Measurements from ENCODE around the gene GSC2. TPM values are rescaled to one million over a fixed set of nuclear protein-coding genes. Genes with fewer than 3 reads are reported as not detected.

The GSC2 gene
- total RNA-seq, 1 donor from 2014 or later: not detected

- no peak for DNase-seq
Observed at GRCh38 chr22:19152942-19153883, 3.1 kb upstream of the GSC2 start.

GRCh38 chr22:19151329-19152191 is 1.5 kb upstream of the GSC2 start:
- DNase-seq: no peak

- no peak for DNase-seq
Observed at GRCh38 chr22:19150482-19151328, 613 bp upstream of the GSC2 start.

GRCh38 chr22:19149047-19149883 is 827 bp downstream of the GSC2 start:
- DNase-seq: no peak

- DNase-seq: no peak
Observed at GRCh38 chr22:19148417-19149046, 1.6 kb downstream of the GSC2 start.

GRCh38 chr22:19147195-19147780 is 2.8 kb downstream of the GSC2 start:
- DNase-seq: no peak

GRCh38 chr22:19146215-19146968 is 3.7 kb downstream of the GSC2 start:
- DNase-seq: no peak

- DNase-seq: no peak
Observed at GRCh38 chr22:19143967-19144400, 6.1 kb downstream of the GSC2 start.

GRCh38 chr22:19143212-19143611 is 6.9 kb downstream of the GSC2 start:
- no peak for DNase-seq

- no peak for DNase-seq
Observed at GRCh38 chr22:19142394-19142793, 7.7 kb downstream of the GSC2 start.

GRCh38 chr22:19139974-19140373 is 10.1 kb downstream of the GSC2 start:
- no peak for DNase-seq

GRCh38 chr22:19139001-19139356 is 11.1 kb downstream of the GSC2 start:
- no peak for DNase-seq

- DNase-seq: no peak
Observed at GRCh38 chr22:19138217-19139000, 11.7 kb downstream of the GSC2 start.

GRCh38 chr22:19137384-19138216 is 12.5 kb downstream of the GSC2 start:
- DNase-seq: no peak

- no peak for DNase-seq
Observed at GRCh38 chr22:19136915-19137314, 13.2 kb downstream of the GSC2 start.

- no peak for DNase-seq
Observed at GRCh38 chr22:19134874-19135273, 15.2 kb downstream of the GSC2 start.

- DNase-seq: no peak
Observed at GRCh38 chr22:19134176-19134831, 15.8 kb downstream of the GSC2 start.

Data from occipital lobe (tissue), 2 donors.